Renal cortical epithelial cell (primary cell): Measurements from ENCODE around the gene VAMP1. TPM values are rescaled to one million over a fixed set of nuclear protein-coding genes. Genes with fewer than 3 reads are reported as not detected.
"Not testable (repeated sequence)": the region's sequence is repeated elsewhere in the genome, so short reads cannot be mapped to it uniquely, and the experiment has no call there.

Source experiments
- DNase-seq: peaks from one replicate; pipeline ENCODE4 v3.0.0-alpha.2; 2011; ENCODE audit warnings: low read depth
- total RNA-seq: library from RNA; depleted of rRNA; stranded (reverse); fragments of >200 nt; gene quantifications from 2 replicates; pipeline ENCODE4 v1.2.3, GENCODE V29; 2014

VAMP1 gene
- total RNA-seq, 1 donor from 2014 or later = 1.8 TPM

GRCh38 chr12:6469609-6470374, 685 bp downstream of the VAMP1 start:
- no peak for DNase-seq

- no peak for DNase-seq
These were observed 1.4 kb downstream of the VAMP1 start for GRCh38 chr12:6469092-6469491.

- no peak for DNase-seq
These were observed 2.2 kb downstream of the VAMP1 start for GRCh38 chr12:6468283-6468575.

GRCh38 chr12:6467571-6468282, 2.8 kb downstream of the VAMP1 start:
- not testable (repeated sequence) for DNase-seq

- DNase-seq = not testable (repeated sequence)
These were observed 3.7 kb downstream of the VAMP1 start for GRCh38 chr12:6466751-6467150.

GRCh38 chr12:6466184-6466573, 4.3 kb downstream of the VAMP1 start:
- DNase-seq = no peak

- DNase-seq = peak; percentile 73
These were observed 4.9 kb downstream of the VAMP1 start for GRCh38 chr12:6465467-6466183.

- no peak for DNase-seq
These were observed 5.9 kb downstream of the VAMP1 start for GRCh38 chr12:6464531-6464930.

GRCh38 chr12:6463858-6464257, 6.6 kb downstream of the VAMP1 start:
- DNase-seq = no peak

GRCh38 chr12:6463216-6463615, 7.3 kb downstream of the VAMP1 start:
- no peak for DNase-seq

GRCh38 chr12:6462234-6462995, 8.1 kb downstream of the VAMP1 start:
- DNase-seq = no peak

GRCh38 chr12:6461401-6462233, 8.9 kb downstream of the VAMP1 start:
- no peak for DNase-seq

GRCh38 chr12:6460751-6461371, 9.6 kb downstream of the VAMP1 start:
- no peak for DNase-seq

GRCh38 chr12:6459004-6459337, 11.5 kb downstream of the VAMP1 start:
- no peak for DNase-seq

- no peak for DNase-seq
These were observed 12.0 kb downstream of the VAMP1 start for GRCh38 chr12:6458281-6459003.

GRCh38 chr12:6457220-6457945, 13.1 kb downstream of the VAMP1 start:
- DNase-seq = no peak

GRCh38 chr12:6452944-6453630, 17.4 kb downstream of the VAMP1 start:
- DNase-seq = no peak

- no peak for DNase-seq
These were observed 18.1 kb downstream of the VAMP1 start for GRCh38 chr12:6452245-6452943.
